C1 segment of cervical spinal cord (tissue), 14 donors: Measurements from ENCODE around the gene COMT.
"Not testable (repeated sequence)": the region's sequence is repeated elsewhere in the genome, so short reads cannot be mapped to it uniquely, and the experiment has no call there.

Experiments used
- DNase-seq, 14 donors: peaks; one replicate each; lab custom pipeline; 2025; lab: John Stamatoyannopoulos, UW

The COMT gene

GRCh38 chr22:19941365-19942082 is at the start of gene COMT, which contains the start of gene TXNRD2:
Gene COMT, plus strand, starts transcription at chr22:19941772. Its CDS starts 20,755 bp downstream, at chr22:19962527.
Gene TXNRD2, minus strand, starts transcription at chr22:19941818. Its CDS starts 15 bp downstream, at chr22:19941803.
- peak in 9 of 14 donors; percentile 35 to 61 (median 49) for DNase-seq

- DNase-seq: no peak
Measured at GRCh38 chr22:19892257-19892879, 49.2 kb upstream of the COMT start.

GRCh38 chr22:19892925-19893324 is 48.6 kb upstream of the COMT start:
- no peak for DNase-seq

GRCh38 chr22:19893363-19893762 is 48.2 kb upstream of the COMT start:
- no peak for DNase-seq

GRCh38 chr22:19895160-19895849 is 46.3 kb upstream of the COMT start:
- no peak for DNase-seq

- DNase-seq: no peak
Measured at GRCh38 chr22:19896665-19897355, 44.8 kb upstream of the COMT start.

- no peak for DNase-seq
Measured at GRCh38 chr22:19897726-19898125, 43.8 kb upstream of the COMT start.

GRCh38 chr22:19898145-19898544 is 43.4 kb upstream of the COMT start:
- no peak for DNase-seq

- DNase-seq: no peak
Measured at GRCh38 chr22:19898831-19899567, 42.6 kb upstream of the COMT start.

GRCh38 chr22:19900707-19901436 is 40.7 kb upstream of the COMT start:
- no peak for DNase-seq

- no peak for DNase-seq
Measured at GRCh38 chr22:19901577-19902244, 39.9 kb upstream of the COMT start.

GRCh38 chr22:19902245-19902715 is 39.3 kb upstream of the COMT start:
- no peak for DNase-seq

- DNase-seq: no peak
Measured at GRCh38 chr22:19903031-19903430, 38.5 kb upstream of the COMT start.

GRCh38 chr22:19903513-19903912 is 38.1 kb upstream of the COMT start:
- no peak for DNase-seq

GRCh38 chr22:19904174-19904856 is 37.3 kb upstream of the COMT start:
- DNase-seq: peak in 1 of 14 donors; percentile 60

- no peak for DNase-seq
Measured at GRCh38 chr22:19904935-19905334, 36.6 kb upstream of the COMT start.

GRCh38 chr22:19905347-19906276 is 36.0 kb upstream of the COMT start:
- DNase-seq: no peak

GRCh38 chr22:19906864-19907263 is 34.7 kb upstream of the COMT start:
- not testable (repeated sequence) for DNase-seq
